ENCODE data around the gene SMIM20.

The SMIM20 gene

GRCh38 chr4:25883565-25883964, 30.5 kb upstream of the SMIM20 start:
- no peak overlapping the region for H3K4me2 ChIP-seq (ENCODE audit: low read depth, low read length, poor library complexity, severe bottlenecking)
- H3F3A ChIP-seq (ENCODE audit: low read depth): no peaks in the 10 kb centered on the region
- no peaks in the 10 kb centered on the region for H3K36me3 ChIP-seq (ENCODE audit: insufficient read depth, low read length)
- no peak overlapping the region for H3K4me3 ChIP-seq (ENCODE audit: low read length, poor library complexity, severe bottlenecking)
- H3K9me3 ChIP-seq (ENCODE audit: insufficient read depth, low read depth, low read length): no peaks in the 10 kb centered on the region
- H3K27me3 ChIP-seq (ENCODE audit: insufficient read depth, low read length, poor library complexity, severe bottlenecking): no peaks in the 10 kb centered on the region
- no peak overlapping the region for H3K9ac ChIP-seq (ENCODE audit: low read depth, low read length, poor library complexity, severe bottlenecking)
- H3K9me2 ChIP-seq (replicated peaks; ENCODE audit: low read depth, low read length): no peaks in the 10 kb centered on the region
- no peak overlapping the region for H2AFZ ChIP-seq (ENCODE audit: low read length)
- no peaks in the 10 kb centered on the region for H3K79me2 ChIP-seq (ENCODE audit: insufficient read depth, low read length)
- no peaks in the 10 kb centered on the region for H4K20me1 ChIP-seq (ENCODE audit: insufficient read depth, low read length, poor library complexity, severe bottlenecking)
- no peak for TF ChIP-seq CTCF (conservative IDR thresholded peaks at IDR 0.05; ENCODE audit: low read length)
- H3K4me1 ChIP-seq (ENCODE audit: insufficient read depth, low read length, poor library complexity, severe bottlenecking): no peaks in the 10 kb centered on the region

DNA sequence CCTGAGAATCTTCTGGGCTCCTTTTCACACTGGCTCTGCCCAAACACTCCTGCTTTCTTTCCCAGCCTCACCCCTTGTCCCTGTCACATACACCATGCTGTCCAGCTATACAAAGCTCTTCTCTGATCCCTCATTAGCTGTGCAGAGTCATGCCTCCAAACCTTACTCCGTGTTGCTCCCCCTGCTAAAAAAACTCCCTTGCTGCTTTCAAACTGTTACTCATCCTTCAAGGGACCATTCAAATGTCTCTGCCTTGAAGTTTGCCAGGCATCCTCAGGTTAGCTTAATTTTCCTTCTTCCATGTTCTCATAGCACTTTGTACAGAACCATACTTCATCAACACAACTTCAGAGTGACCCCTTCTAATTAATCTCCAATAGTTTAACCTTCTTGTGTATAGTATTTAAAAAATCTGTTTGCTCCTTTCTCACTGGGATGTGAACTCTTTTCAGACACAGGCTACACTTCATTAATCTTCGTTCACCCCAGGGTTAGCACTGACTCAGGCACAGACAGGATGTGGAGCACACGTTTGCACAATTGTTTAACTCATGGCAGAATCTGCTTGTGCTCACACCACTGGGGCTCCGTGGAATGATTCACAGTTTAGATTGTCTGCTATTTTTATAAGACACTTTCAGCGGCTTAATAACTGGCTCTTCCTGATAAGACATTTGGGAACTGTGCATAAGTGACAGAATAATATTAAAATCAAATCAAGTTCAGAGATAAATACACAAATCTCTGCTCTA, 29.8 kb upstream of the SMIM20 start:
- TF ChIP-seq EZH2phosphoT487 (IDR thresholded peaks at IDR 0.05; ENCODE audit: borderline replicate concordance): no peak
- TF ChIP-seq CTCF (conservative IDR thresholded peaks at IDR 0.05; ENCODE audit: low read length): no peak
- H3K36me3 ChIP-seq (ENCODE audit: insufficient read depth, low read length): no peaks in the 10 kb centered on the region
- no peaks in the 10 kb centered on the region for H3K27me3 ChIP-seq (ENCODE audit: insufficient read depth, low read length, poor library complexity, severe bottlenecking)
- no peaks in the 10 kb centered on the region for H3K79me2 ChIP-seq (ENCODE audit: insufficient read depth, low read length)
- H3K9me2 ChIP-seq (replicated peaks; ENCODE audit: low read depth, low read length): no peaks in the 10 kb centered on the region
- H2AFZ ChIP-seq (ENCODE audit: low read length): no peak overlapping the region
- no peak overlapping the region for H3K9ac ChIP-seq (ENCODE audit: low read depth, low read length, poor library complexity, severe bottlenecking)
- no peaks in the 10 kb centered on the region for H3K9me3 ChIP-seq (ENCODE audit: insufficient read depth, low read depth, low read length)
- H3F3A ChIP-seq (ENCODE audit: low read depth): no peaks in the 10 kb centered on the region
- H4K20me1 ChIP-seq (ENCODE audit: insufficient read depth, low read length, poor library complexity, severe bottlenecking): no peaks in the 10 kb centered on the region
- no peaks in the 10 kb centered on the region for H3K4me1 ChIP-seq (ENCODE audit: insufficient read depth, low read length, poor library complexity, severe bottlenecking)
- H3K4me2 ChIP-seq (ENCODE audit: low read depth, low read length, poor library complexity, severe bottlenecking): no peak overlapping the region
- no peak overlapping the region for H3K4me3 ChIP-seq (ENCODE audit: low read length, poor library complexity, severe bottlenecking)

DNA sequence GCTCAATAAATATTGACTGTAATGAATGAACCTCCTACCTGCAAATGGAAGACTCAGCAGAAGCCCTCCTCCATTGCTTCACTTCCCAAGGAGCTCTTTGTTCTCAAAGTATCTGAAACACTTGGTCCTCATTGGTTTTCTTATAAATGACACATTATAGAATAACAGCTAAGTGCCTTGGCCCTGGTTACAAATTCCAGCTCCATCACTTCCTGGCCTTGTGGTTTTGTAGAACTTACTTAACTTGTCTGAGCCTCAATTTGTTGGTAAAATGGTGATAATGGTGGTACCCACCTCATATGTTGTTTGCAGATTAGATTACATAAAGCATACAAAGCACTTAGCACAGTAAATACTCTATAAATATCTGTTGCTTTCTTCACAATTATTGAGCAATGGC, 25.2 kb upstream of the SMIM20 start:
- no peaks in the 10 kb centered on the region for H4K20me1 ChIP-seq (ENCODE audit: insufficient read depth, low read length, poor library complexity, severe bottlenecking)
- H3K4me1 ChIP-seq (ENCODE audit: insufficient read depth, low read length, poor library complexity, severe bottlenecking): no peaks in the 10 kb centered on the region
- no peaks in the 10 kb centered on the region for H3K9me3 ChIP-seq (ENCODE audit: insufficient read depth, low read depth, low read length)
- H3K9me2 ChIP-seq (replicated peaks; ENCODE audit: low read depth, low read length): no peaks in the 10 kb centered on the region
- no peak overlapping the region for H3K4me3 ChIP-seq (ENCODE audit: low read length, poor library complexity, severe bottlenecking)
- H3K36me3 ChIP-seq (ENCODE audit: insufficient read depth, low read length): no peaks in the 10 kb centered on the region
- TF ChIP-seq EZH2phosphoT487 (IDR thresholded peaks at IDR 0.05; ENCODE audit: borderline replicate concordance) (no peak), CTCF (conservative IDR thresholded peaks at IDR 0.05; ENCODE audit: low read length) (no peak)
- no peak overlapping the region for H3K4me2 ChIP-seq (ENCODE audit: low read depth, low read length, poor library complexity, severe bottlenecking)
- no peaks in the 10 kb centered on the region for H3K27me3 ChIP-seq (ENCODE audit: insufficient read depth, low read length, poor library complexity, severe bottlenecking)
- no peak overlapping the region for H2AFZ ChIP-seq (ENCODE audit: low read length)
- H3F3A ChIP-seq (ENCODE audit: low read depth): no peaks in the 10 kb centered on the region
- H3K9ac ChIP-seq (ENCODE audit: low read depth, low read length, poor library complexity, severe bottlenecking): no peak overlapping the region
- H3K79me2 ChIP-seq (ENCODE audit: insufficient read depth, low read length): no peaks in the 10 kb centered on the region
